ENCODE results near the gene IGDCC3. TPM values are rescaled to one million over a fixed set of nuclear protein-coding genes. Genes with fewer than 3 reads are reported as not detected.

Gene IGDCC3
- total RNA-seq, 4 donors from 2014 or later: 0.13 TPM; not detected in 3

DNA sequence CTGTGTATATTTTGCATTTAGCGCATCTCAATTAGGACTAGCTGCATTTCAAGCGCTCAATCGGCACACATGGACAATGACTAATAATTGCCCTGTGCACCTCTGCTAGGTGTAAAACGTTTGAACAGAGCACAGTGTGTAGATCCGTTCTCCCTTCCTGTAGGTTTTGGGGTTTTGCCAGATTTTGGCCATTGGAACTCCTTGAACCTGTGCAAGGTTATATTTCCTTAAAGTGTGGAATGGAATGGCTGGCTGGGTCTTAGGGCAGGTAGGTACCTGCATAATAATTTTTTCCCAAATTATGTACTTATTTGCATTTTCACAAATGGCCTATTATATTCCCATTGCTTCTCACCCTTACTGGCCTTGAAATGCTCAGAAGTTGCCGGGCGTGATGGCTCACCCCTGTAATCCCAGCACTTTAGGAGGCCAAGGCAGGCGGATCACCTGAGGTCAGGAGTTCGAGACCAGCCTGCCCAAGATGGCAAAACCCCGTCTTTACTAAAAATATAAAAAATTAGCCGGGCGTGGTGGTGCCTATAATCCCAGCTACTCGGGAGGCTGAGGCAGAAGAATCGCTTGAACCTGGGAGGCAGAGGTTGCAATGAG, 72.5 kb downstream of the IGDCC3 start:
- Histone ChIP-seq H3K4me1 (peaks cover 0 to 25% (median 6%) of the 10 kb centered on the region in 3 donors), H3K4me3 (peak overlapping the region; percentile 52 to 65), H3K27ac (peak overlapping the region; percentile 81 to 92 (median 90)), H3K9me3 (no peaks in the 10 kb centered on the region), H3K36me3 (no peaks in the 10 kb centered on the region), H3K27me3 (no peaks in the 10 kb centered on the region)
- no peak for TF ChIP-seq EP300 (IDR thresholded peaks at IDR 0.05)
- TF ChIP-seq CTCF (IDR thresholded peaks at IDR 0.05): no peak
- TF ChIP-seq POLR2AphosphoS5 (IDR thresholded peaks at IDR 0.05): no peak
- TF ChIP-seq POLR2A (IDR thresholded peaks at IDR 0.05): no peak
- no peak for ATAC-seq
- WGBS, 2 donors (ENCODE audit: low coverage in 1 of 2): 20 to 57% methylated on average over 1 to 13 of the region's 14 CpGs

DNA sequence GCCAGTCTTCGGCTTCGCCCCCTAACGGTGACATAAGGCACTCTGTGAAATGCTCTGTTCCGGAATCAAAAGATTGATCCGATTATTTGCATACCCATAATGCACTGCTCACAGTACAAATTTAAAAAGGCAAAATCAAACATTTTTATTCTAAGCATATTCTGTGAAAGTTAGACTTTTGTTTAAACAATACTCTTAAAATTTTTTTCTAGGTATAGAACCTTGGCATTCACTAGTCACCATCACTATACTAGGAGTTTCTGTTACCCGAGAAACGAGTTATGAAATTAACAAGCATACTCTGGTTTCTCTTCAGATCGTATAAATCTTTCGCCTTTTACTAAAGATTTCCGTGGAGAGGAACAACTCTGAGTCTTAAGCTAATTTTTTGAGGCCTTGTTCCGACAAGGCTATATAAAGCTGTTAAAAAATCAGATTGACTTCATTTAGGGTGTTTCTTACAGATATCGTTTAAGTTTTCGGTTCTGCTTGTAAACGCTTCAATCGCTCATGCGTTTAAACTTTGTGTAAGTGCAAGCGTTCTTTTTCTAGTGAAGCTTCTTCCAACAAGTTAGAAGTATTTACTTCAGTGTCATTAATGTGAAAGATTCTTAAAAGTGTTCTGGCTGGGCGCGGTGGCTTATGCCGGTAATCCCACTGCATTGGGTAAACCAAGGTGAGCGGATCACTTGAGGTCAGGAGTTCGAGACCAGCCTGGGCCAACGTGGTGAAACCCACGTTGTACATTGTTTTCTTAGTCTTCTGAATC, 73.2 kb downstream of the IGDCC3 start, which contains the start of gene RNU5B-1:
TSS of gene RNU5B-1 (plus strand) at position 297 of the 769 bp plus-strand sequence.
- peak; percentile 100 for TF ChIP-seq POLR2AphosphoS5 (IDR thresholded peaks at IDR 0.05)
- peak; percentile 81 to 90 (median 84) for TF ChIP-seq CTCF (IDR thresholded peaks at IDR 0.05)
- no peak for TF ChIP-seq EP300 (IDR thresholded peaks at IDR 0.05)
- TF ChIP-seq POLR2A (IDR thresholded peaks at IDR 0.05): peak; percentile 95 to 99
- H3K9me3 ChIP-seq: no peaks in the 10 kb centered on the region
- H3K36me3 ChIP-seq: no peaks in the 10 kb centered on the region
- peak within 1 kb of the TSS; percentile 52 to 65 for H3K4me3 ChIP-seq
- peaks cover 0 to 25% (median 6%) of the 10 kb centered on the region in 3 donors for H3K4me1 ChIP-seq
- 0 to 1% methylated on average over 13 to 24 of the region's 24 CpGs for WGBS, 2 donors (ENCODE audit: low coverage in 1 of 2)
- H3K27ac ChIP-seq: peak within 1 kb of the TSS; percentile 81 to 92 (median 90)
- H3K27me3 ChIP-seq: no peaks in the 10 kb centered on the region
- peak; percentile 90 for ATAC-seq

- TF ChIP-seq CTCF (IDR thresholded peaks at IDR 0.05) (no peak), EP300 (IDR thresholded peaks at IDR 0.05) (no peak), POLR2AphosphoS5 (IDR thresholded peaks at IDR 0.05) (peak; percentile 23), POLR2A (IDR thresholded peaks at IDR 0.05) (no peak)
- peaks cover 0 to 25% (median 6%) of the 10 kb centered on the region in 3 donors for H3K4me1 ChIP-seq
- peak overlapping the region; percentile 81 to 92 (median 90) for H3K27ac ChIP-seq
- no peaks in the 10 kb centered on the region for H3K27me3 ChIP-seq
- peak; percentile 58 for ATAC-seq
- H3K9me3 ChIP-seq: no peaks in the 10 kb centered on the region
- no peaks in the 10 kb centered on the region for H3K36me3 ChIP-seq
- H3K4me3 ChIP-seq: peak overlapping the region; percentile 52 to 65
- 0 to 3% methylated on average over 17 to 24 of the region's 24 CpGs for WGBS, 2 donors (ENCODE audit: low coverage in 1 of 2)
These were observed 74.0 kb downstream of the IGDCC3 start for GRCh38 chr15:65303687-65304380.

- Histone ChIP-seq H3K4me1 (peaks cover 0 to 36% (median 10%) of the 10 kb centered on the region in 3 donors), H3K36me3 (no peaks in the 10 kb centered on the region), H3K27ac (no peak overlapping the region), H3K27me3 (no peaks in the 10 kb centered on the region), H3K4me3 (no peak overlapping the region), H3K9me3 (no peaks in the 10 kb centered on the region)
- ATAC-seq: no peak
- TF ChIP-seq EP300 (IDR thresholded peaks at IDR 0.05) (no peak), CTCF (IDR thresholded peaks at IDR 0.05) (no peak), POLR2A (IDR thresholded peaks at IDR 0.05) (no peak), POLR2AphosphoS5 (IDR thresholded peaks at IDR 0.05) (no peak)
- WGBS, 2 donors (ENCODE audit: low coverage in 1 of 2): 89% methylated on average over 3 of the region's 24 CpGs; no CpG with 5 or more reads in 1 of the 2 donors
These were observed 75.7 kb downstream of the IGDCC3 start for GRCh38 chr15:65302061-65302460.
